Activated naive CD8-positive, alpha-beta T cell (primary cell): ENCODE data around the gene RAB22A.
A peak's percentile ranks its signal among the peaks of the same experiment; 100 is the strongest.
"Not testable (repeated sequence)": the region's sequence is repeated elsewhere in the genome, so short reads cannot be mapped to it uniquely, and the experiment has no call there.

ENCODE experiments used
- H3K27ac Mint-ChIP-seq: one replicate; pipeline ENCODE4 v1.8.0; 2021; ENCODE audit warnings: mixed read lengths
- H3K27me3 Mint-ChIP-seq: one replicate; pipeline ENCODE4 v1.8.0; 2021; ENCODE audit warnings: mixed read lengths
- H3K36me3 Mint-ChIP-seq: one replicate; pipeline ENCODE4 v1.8.0; 2021; ENCODE audit warnings: mixed read lengths
- H3K4me1 Mint-ChIP-seq: one replicate; pipeline ENCODE4 v1.8.0; 2021; ENCODE audit warnings: low read depth, mixed read lengths
- H3K4me3 Mint-ChIP-seq: one replicate; pipeline ENCODE4 v1.8.0; 2021; ENCODE audit warnings: mild to moderate bottlenecking, mixed read lengths
- H3K9me3 Mint-ChIP-seq: one replicate; pipeline ENCODE4 v1.8.0; 2021; ENCODE audit warnings: low read depth, mixed read lengths

The RAB22A gene

GRCh38 chr20:58352468-58352867 is 43.0 kb downstream of the RAB22A start:
- no peak overlapping the region for H3K4me3 Mint-ChIP-seq
- peaks cover 13% of the 10 kb centered on the region for H3K36me3 Mint-ChIP-seq
- H3K27ac Mint-ChIP-seq, result no peak overlapping the region
- no peaks in the 10 kb centered on the region for H3K27me3 Mint-ChIP-seq
- no peaks in the 10 kb centered on the region for H3K4me1 Mint-ChIP-seq
- H3K9me3 Mint-ChIP-seq, result no peaks in the 10 kb centered on the region

GRCh38 chr20:58359441-58359840 is 49.9 kb downstream of the RAB22A start:
- Mint-ChIP-seq H3K36me3 (peaks cover 7% of the 10 kb centered on the region), H3K27ac (no peak overlapping the region)

GRCh38 chr20:58360936-58361335 is 51.4 kb downstream of the RAB22A start:
- H3K36me3 Mint-ChIP-seq, result peaks cover 7% of the 10 kb centered on the region
- H3K27ac Mint-ChIP-seq, result no peak overlapping the region
- H3K9me3 Mint-ChIP-seq, result no peaks in the 10 kb centered on the region
- no peaks in the 10 kb centered on the region for H3K27me3 Mint-ChIP-seq
- peaks cover 1% of the 10 kb centered on the region for H3K4me1 Mint-ChIP-seq
- H3K4me3 Mint-ChIP-seq, result no peak overlapping the region

More at GRCh38 chr20:58359441-58359840, 49.9 kb downstream of the RAB22A start:
- Mint-ChIP-seq H3K27me3 (no peaks in the 10 kb centered on the region), H3K9me3 (no peaks in the 10 kb centered on the region), H3K4me3 (no peak overlapping the region), H3K4me1 (no peaks in the 10 kb centered on the region)

- Mint-ChIP-seq H3K27ac (peak overlapping the region; percentile 0), H3K36me3 (peaks cover 7% of the 10 kb centered on the region), H3K4me1 (peaks cover 5% of the 10 kb centered on the region), H3K4me3 (no peak overlapping the region), H3K27me3 (no peaks in the 10 kb centered on the region), H3K9me3 (no peaks in the 10 kb centered on the region)
Observed at GRCh38 chr20:58361481-58362205, 52.1 kb downstream of the RAB22A start.

GRCh38 chr20:58362206-58362516 is 52.6 kb downstream of the RAB22A start:
- Mint-ChIP-seq H3K4me1 (peaks cover 5% of the 10 kb centered on the region), H3K27me3 (no peaks in the 10 kb centered on the region), H3K27ac (peak overlapping the region; percentile 0), H3K4me3 (no peak overlapping the region), H3K36me3 (peaks cover 7% of the 10 kb centered on the region), H3K9me3 (no peaks in the 10 kb centered on the region)

- Mint-ChIP-seq H3K27me3 (no peaks in the 10 kb centered on the region), H3K27ac (no peak overlapping the region), H3K36me3 (peaks cover 4% of the 10 kb centered on the region), H3K4me1 (peaks cover 5% of the 10 kb centered on the region), H3K4me3 (no peak overlapping the region), H3K9me3 (no peaks in the 10 kb centered on the region)
Observed at GRCh38 chr20:58362970-58363369, 53.5 kb downstream of the RAB22A start.

GRCh38 chr20:58366866-58367265 is 57.4 kb downstream of the RAB22A start:
- H3K9me3 Mint-ChIP-seq, result no peaks in the 10 kb centered on the region
- no peak overlapping the region for H3K27ac Mint-ChIP-seq
- H3K27me3 Mint-ChIP-seq, result no peaks in the 10 kb centered on the region
- no peak overlapping the region for H3K4me3 Mint-ChIP-seq
- H3K4me1 Mint-ChIP-seq, result peaks cover 5% of the 10 kb centered on the region
- H3K36me3 Mint-ChIP-seq, result peaks cover 2% of the 10 kb centered on the region

GRCh38 chr20:58372806-58373205 is 63.3 kb downstream of the RAB22A start:
- H3K9me3 Mint-ChIP-seq, result no peaks in the 10 kb centered on the region
- H3K4me1 Mint-ChIP-seq, result no peaks in the 10 kb centered on the region
- H3K4me3 Mint-ChIP-seq, result no peak overlapping the region
- no peaks in the 10 kb centered on the region for H3K36me3 Mint-ChIP-seq
- H3K27me3 Mint-ChIP-seq, result no peaks in the 10 kb centered on the region
- H3K27ac Mint-ChIP-seq, result no peak overlapping the region

- H3K4me1 Mint-ChIP-seq, H3K36me3 Mint-ChIP-seq, H3K4me3 Mint-ChIP-seq, H3K9me3 Mint-ChIP-seq, H3K27me3 Mint-ChIP-seq, H3K27ac Mint-ChIP-seq: not testable (repeated sequence)
Observed at GRCh38 chr20:58373296-58373695, 63.8 kb downstream of the RAB22A start.

- no peaks in the 10 kb centered on the region for H3K4me1 Mint-ChIP-seq
- H3K9me3 Mint-ChIP-seq, result no peaks in the 10 kb centered on the region
- H3K27me3 Mint-ChIP-seq, result peaks cover 2% of the 10 kb centered on the region
- H3K4me3 Mint-ChIP-seq, result no peak overlapping the region
- no peak overlapping the region for H3K27ac Mint-ChIP-seq
- no peaks in the 10 kb centered on the region for H3K36me3 Mint-ChIP-seq
Observed at GRCh38 chr20:58374027-58374850, 64.7 kb downstream of the RAB22A start.

GRCh38 chr20:58374906-58375758 is 65.6 kb downstream of the RAB22A start:
- Mint-ChIP-seq H3K27me3 (peaks cover 2% of the 10 kb centered on the region), H3K27ac (no peak overlapping the region), H3K9me3 (no peaks in the 10 kb centered on the region), H3K4me1 (no peaks in the 10 kb centered on the region), H3K36me3 (no peaks in the 10 kb centered on the region), H3K4me3 (no peak overlapping the region)

- peaks cover 3% of the 10 kb centered on the region for H3K27me3 Mint-ChIP-seq
- H3K4me3 Mint-ChIP-seq, result no peak overlapping the region
- H3K4me1 Mint-ChIP-seq, result no peaks in the 10 kb centered on the region
- H3K9me3 Mint-ChIP-seq, result no peaks in the 10 kb centered on the region
- no peaks in the 10 kb centered on the region for H3K36me3 Mint-ChIP-seq
- no peak overlapping the region for H3K27ac Mint-ChIP-seq
Observed at GRCh38 chr20:58375759-58376352, 66.3 kb downstream of the RAB22A start.

- H3K27me3 Mint-ChIP-seq, result peaks cover 4% of the 10 kb centered on the region
- no peaks in the 10 kb centered on the region for H3K9me3 Mint-ChIP-seq
- no peaks in the 10 kb centered on the region for H3K36me3 Mint-ChIP-seq
- H3K4me1 Mint-ChIP-seq, result no peaks in the 10 kb centered on the region
- no peak overlapping the region for H3K4me3 Mint-ChIP-seq
- no peak overlapping the region for H3K27ac Mint-ChIP-seq
Observed at GRCh38 chr20:58377017-58377416, 67.5 kb downstream of the RAB22A start.

- H3K4me1 Mint-ChIP-seq, result no peaks in the 10 kb centered on the region
- no peaks in the 10 kb centered on the region for H3K9me3 Mint-ChIP-seq
- no peaks in the 10 kb centered on the region for H3K36me3 Mint-ChIP-seq
- H3K27ac Mint-ChIP-seq, result no peak overlapping the region
- H3K27me3 Mint-ChIP-seq, result peaks cover 6% of the 10 kb centered on the region
- no peak overlapping the region for H3K4me3 Mint-ChIP-seq
Observed at GRCh38 chr20:58377766-58378401, 68.4 kb downstream of the RAB22A start.
